H1 (cell line): ENCODE measurements around the gene GDPD1. TPM values are rescaled to one million over a fixed set of nuclear protein-coding genes. Genes with fewer than 3 reads are reported as not detected.

Source experiments
- CTCF ChIA-PET: fragments of 300-600 bp; sonication (Branson Sonifier 250); formaldehyde crosslinking; loops from one replicate; lab custom pipeline; 2021; ENCODE audit not compliant: partially characterized antibody; lab: Charles Lee
- POLR2A ChIA-PET: fragments of 300-600 bp; sonication (Branson Sonifier 250); formaldehyde crosslinking; loops from one replicate; lab custom pipeline; 2021; ENCODE audit warnings: inconsistent platforms; ENCODE audit not compliant: partially characterized antibody; lab: Charles Lee
- DNase-seq, 2 experiments: peaks; one replicate each; pipeline versions ENCODE4 v3.0.0 to v3.0.0-alpha.2; 2010 to 2022; ENCODE audit warnings: low spot score in 2 of 2, low read depth in 1 of 2, mixed read lengths in 1 of 2
- FAIRE-seq: peaks from 2 replicates; lab custom pipeline; 2011; peaks lifted over from hg19 to GRCh38; lab: Jason Lieb, UNC
- H2AFZ ChIP-seq: 2 replicates; pipeline ENCODE4 v1.8.1; 2012; ENCODE audit warnings: low read length, inconsistent platforms
- H2AK5ac ChIP-seq: 2 replicates; pipeline ENCODE4 v1.6.1; 2013; ENCODE audit warnings: low read depth, low read length
- H2BK120ac ChIP-seq: replicated peaks from 2 replicates; pipeline ENCODE3; 2013; ENCODE audit warnings: low read depth, low read length, inconsistent platforms
- H2BK12ac ChIP-seq: 2 replicates; pipeline ENCODE4 v1.6.1; 2013; ENCODE audit warnings: low read depth, low read length
- H2BK15ac ChIP-seq: 2 replicates; pipeline ENCODE4 v1.6.1; 2013; ENCODE audit warnings: low read length
- H2BK20ac ChIP-seq: 2 replicates; pipeline ENCODE4 v1.6.1; 2013; ENCODE audit warnings: low read length
- H2BK5ac ChIP-seq: 2 replicates; pipeline ENCODE4 v1.6.1; 2013; ENCODE audit warnings: low read depth, low read length
- H3K14ac ChIP-seq: 2 replicates; pipeline ENCODE4 v1.6.1; 2013; ENCODE audit warnings: inconsistent platforms; ENCODE audit not compliant: insufficient read length
- H3K18ac ChIP-seq: 2 replicates; pipeline ENCODE4 v1.6.1; 2013; ENCODE audit warnings: low read length; ENCODE audit errors: extremely low read depth
- H3K23ac ChIP-seq: 2 replicates; pipeline ENCODE4 v1.6.1; 2013; ENCODE audit warnings: inconsistent platforms; ENCODE audit not compliant: insufficient read length
- H3K23me2 ChIP-seq: 2 replicates; pipeline ENCODE4 v1.6.1; 2013; ENCODE audit warnings: low read depth, low read length
- H3K27ac ChIP-seq: 2 replicates; pipeline ENCODE4 v1.6.1; 2011; ENCODE audit warnings: low read depth, low read length, inconsistent platforms
- H3K27me3 ChIP-seq, 4 experiments: replicated peaks in 1 of 4; 1 replicate in 1 of 4; 2 replicates in 3 of 4; pipeline versions ENCODE4 v1.6.1 to v1.8.1; 2011 to 2013; ENCODE audit warnings: low read length in 3 of 4, mild to moderate bottlenecking in 3 of 4, inconsistent platforms in 2 of 4, mixed read lengths in 2 of 4, moderate library complexity in 1 of 4; ENCODE audit not compliant: control insufficient read depth in 3 of 4, insufficient read depth in 3 of 4; ENCODE audit errors: extremely low read depth in 1 of 4
- H3K36me3 ChIP-seq, 4 experiments: 2 replicates each; pipeline versions ENCODE4 v1.6.1 to v1.8.1; 2011 to 2013; ENCODE audit warnings: mild to moderate bottlenecking in 4 of 4, low read length in 3 of 4, moderate library complexity in 2 of 4, control low read depth in 1 of 4, inconsistent platforms in 1 of 4; ENCODE audit not compliant: insufficient read depth in 4 of 4, control insufficient read depth in 2 of 4
- H3K4ac ChIP-seq: replicated peaks from 2 replicates; pipeline ENCODE3; 2013; ENCODE audit warnings: low read length, low read depth, mixed read lengths, inconsistent platforms; ENCODE audit not compliant: insufficient read length
- H3K4me1 ChIP-seq, 4 experiments: replicated peaks in 1 of 4; 1 replicate in 1 of 4; 2 replicates in 3 of 4; pipeline versions ENCODE4 v1.6.1 to v1.8.1; 2011 to 2013; ENCODE audit warnings: low read length in 3 of 4, inconsistent platforms in 2 of 4, mixed read lengths in 1 of 4; ENCODE audit not compliant: insufficient read depth in 4 of 4, control insufficient read depth in 3 of 4
- H3K4me2 ChIP-seq, 2 experiments: 2 replicates each; pipeline versions ENCODE4 v1.6.1 to v1.8.1; 2011 to 2013; ENCODE audit warnings: low read depth in 2 of 2, low read length in 2 of 2, control low read depth in 1 of 2, inconsistent platforms in 1 of 2, mild to moderate bottlenecking in 1 of 2; ENCODE audit not compliant: insufficient read depth in 1 of 2
- H3K4me3 ChIP-seq, 4 experiments: fragments of 200-600, 300-600 bp in 1 of 4; sonication (generic), shearing (Covaris generic), sonication (Bioruptor Twin) in 1 of 4; 2 replicates each; pipeline versions ENCODE4 v1.5.1 to v1.8.1; 2011 to 2016; ENCODE audit warnings: low read length in 4 of 4, low read depth in 3 of 4, control low read depth in 2 of 4, inconsistent platforms in 2 of 4, mild to moderate bottlenecking in 2 of 4, mixed read lengths in 1 of 4, moderate library complexity in 1 of 4; ENCODE audit not compliant: insufficient read depth in 2 of 4; ENCODE audit errors: extremely low read depth in 1 of 4
- H3K56ac ChIP-seq: replicated peaks from 2 replicates; pipeline ENCODE3; 2013; ENCODE audit warnings: low read depth, mild to moderate bottlenecking, mixed read lengths, low read length, inconsistent platforms; ENCODE audit not compliant: insufficient read length
- H3K79me1 ChIP-seq: 2 replicates; pipeline ENCODE4 v1.6.1; 2013; ENCODE audit warnings: low read depth, low read length, control low read depth
- H3K79me2 ChIP-seq, 2 experiments: 2 replicates each; pipeline versions ENCODE4 v1.6.1 to v1.8.1; 2012 to 2013; ENCODE audit warnings: low read length in 2 of 2, mild to moderate bottlenecking in 2 of 2, inconsistent platforms in 1 of 2; ENCODE audit not compliant: insufficient read depth in 2 of 2, control insufficient read depth in 1 of 2
- H3K9ac ChIP-seq, 4 experiments: replicated peaks in 1 of 4; 1 replicate in 1 of 4; 2 replicates in 3 of 4; pipeline versions ENCODE4 v1.6.1 to v1.8.1; 2011 to 2013; ENCODE audit warnings: low read depth in 3 of 4, low read length in 3 of 4, control low read depth in 2 of 4, mild to moderate bottlenecking in 2 of 4, moderate library complexity in 2 of 4, inconsistent platforms in 1 of 4; ENCODE audit errors: extremely low read depth in 1 of 4
- H3K9me3 ChIP-seq, 2 experiments: 2 replicates each; pipeline versions ENCODE4 v1.6.1 to v1.8.1; 2012 to 2013; ENCODE audit warnings: mild to moderate bottlenecking in 2 of 2, moderate library complexity in 2 of 2, control low read depth in 1 of 2, inconsistent platforms in 1 of 2, low read depth in 1 of 2, low read length in 1 of 2, mixed read lengths in 1 of 2; ENCODE audit not compliant: insufficient read depth in 2 of 2
- H4K20me1 ChIP-seq, 2 experiments: replicated peaks in 1 of 2; 2 replicates each; pipeline versions ENCODE3 to v1.8.1; 2011 to 2013; ENCODE audit warnings: inconsistent platforms in 2 of 2, low read length in 2 of 2, mild to moderate bottlenecking in 1 of 2; ENCODE audit not compliant: insufficient read depth in 2 of 2, control insufficient read depth in 1 of 2
- H4K5ac ChIP-seq: 2 replicates; pipeline ENCODE4 v1.6.1; 2013; ENCODE audit warnings: low read length, low read depth, mixed read lengths, inconsistent platforms; ENCODE audit not compliant: insufficient read length
- H4K8ac ChIP-seq: 2 replicates; pipeline ENCODE4 v1.8.0; 2013; ENCODE audit warnings: mild to moderate bottlenecking, moderate library complexity, low read length, inconsistent platforms; ENCODE audit not compliant: insufficient read depth; ENCODE audit errors: extremely low read depth
- H4K91ac ChIP-seq: replicated peaks from 2 replicates; pipeline ENCODE3; 2013; ENCODE audit warnings: low read length, mixed read lengths, inconsistent platforms; ENCODE audit not compliant: insufficient read length
- CHD2 ChIP-seq: IDR thresholded peaks from 2 replicates; pipeline ENCODE4 v1.6.1; 2012; ENCODE audit warnings: low read length, improper control_type of control experiment
- CREB1 ChIP-seq: IDR thresholded peaks from 2 replicates; pipeline ENCODE4 v1.6.1; 2012; ENCODE audit warnings: inconsistent platforms
- EZH2 ChIP-seq: fragments of 200-600 bp; sonication (generic); IDR thresholded peaks from 2 replicates; pipeline ENCODE4 v1.7.1; 2012; ENCODE audit warnings: low read depth, mild to moderate bottlenecking, moderate library complexity, low read length, inconsistent platforms; ENCODE audit not compliant: severe bottlenecking
- GTF2F1 ChIP-seq: IDR thresholded peaks from 2 replicates; pipeline ENCODE4 v1.6.1; 2012; ENCODE audit warnings: low read depth, low read length, improper control_type of control experiment, borderline replicate concordance
- HDAC2 ChIP-seq, 2 experiments: fragments of 300-600 bp in 1 of 2; sonication (generic) in 1 of 2; IDR thresholded peaks; 2 replicates each; pipeline ENCODE4 v1.6.1; 2011 to 2012; ENCODE audit warnings: low read depth in 2 of 2, low read length in 2 of 2, mild to moderate bottlenecking in 2 of 2, moderate library complexity in 2 of 2, borderline replicate concordance in 1 of 2, inconsistent platforms in 1 of 2
- KDM1A ChIP-seq: fragments of 200-600, 300-600 bp; sonication (generic); IDR thresholded peaks from 2 replicates; pipeline ENCODE4 v1.7.1; 2016; ENCODE audit warnings: mild to moderate bottlenecking, low read length, borderline replicate concordance
- KDM4A ChIP-seq: IDR thresholded peaks from one replicate; pipeline ENCODE4 v1.7.1; 2012; ENCODE audit warnings: low read depth, mild to moderate bottlenecking, moderate library complexity, low read length, inconsistent platforms; ENCODE audit not compliant: severe bottlenecking
- KDM5A ChIP-seq: fragments of 200-600 bp; IDR thresholded peaks from 2 replicates; pipeline ENCODE4 v1.7.1; 2012; ENCODE audit warnings: mild to moderate bottlenecking, low read length, inconsistent platforms, mixed read lengths
- POLR2AphosphoS5 ChIP-seq: IDR thresholded peaks from 2 replicates; pipeline ENCODE4 v1.6.1; 2011; ENCODE audit warnings: low read depth, low read length
- RBBP5 ChIP-seq: IDR thresholded peaks from 2 replicates; pipeline ENCODE4 v1.7.1; 2012; ENCODE audit warnings: low read depth, mild to moderate bottlenecking, inconsistent platforms, low read length, moderate library complexity, borderline replicate concordance
- RXRA ChIP-seq: IDR thresholded peaks from 2 replicates; pipeline ENCODE4 v1.6.1; 2011; ENCODE audit warnings: low read depth, mild to moderate bottlenecking, low read length, moderate library complexity; ENCODE audit not compliant: insufficient read depth
- SIN3A ChIP-seq, 2 experiments: IDR thresholded peaks in 1 of 2; conservative IDR thresholded peaks in 1 of 2; 2 replicates each; pipeline ENCODE4 v1.6.1; 2011 to 2012; ENCODE audit warnings: low read length in 2 of 2, improper control_type of control experiment in 1 of 2, low read depth in 1 of 2, mild to moderate bottlenecking in 1 of 2
- SUZ12 ChIP-seq: fragments of 200-600 bp; sonication (generic); IDR thresholded peaks from 2 replicates; pipeline ENCODE4 v1.6.1; 2012; ENCODE audit warnings: mild to moderate bottlenecking, inconsistent platforms, low read length, moderate library complexity, mixed read lengths
- TAF1 ChIP-seq: IDR thresholded peaks from 2 replicates; pipeline ENCODE4 v1.6.1; 2011; ENCODE audit warnings: mild to moderate bottlenecking, low read depth, low read length
- TCF12 ChIP-seq: IDR thresholded peaks from 2 replicates; pipeline ENCODE4 v1.6.1; 2011; ENCODE audit warnings: low read depth, mild to moderate bottlenecking, low read length
- WGBS, 2 experiments: shearing (Covaris generic) in 1 of 2; methylation state at CpG; one replicate each; pipeline versions ENCODE4 v1.1.6 to v1.1.7; 2013 to 2015; ENCODE audit warnings: low lambda C conversion rate in 2 of 2, mixed read lengths in 2 of 2, inconsistent platforms in 1 of 2, low coverage in 1 of 2, missing lambda C conversion rate in 1 of 2; ENCODE audit not compliant: insufficient replicate concordance in 2 of 2, insufficient coverage in 1 of 2, insufficient read length in 1 of 2; ENCODE audit errors: extremely low coverage in 1 of 2, missing lambda C conversion rate in 1 of 2; 5-methylcytosine and 5-hydroxymethylcytosine counted together
- polyA plus RNA-seq, 7 experiments: library from polyadenylated mRNA; depleted of rRNA in 3 of 7; stranded (reverse) in 5 of 7; unstranded in 2 of 7; fragments of >200 nt in 5 of 7; fragments of 200-250 nt in 2 of 7; gene quantifications; 1 replicate in 5 of 7; 2 replicates in 1 of 7; 4 replicates in 1 of 7; pipeline versions ENCODE4 v1.2.1 to v1.2.3, GENCODE V29; 2011 to 2013; ENCODE audit warnings: missing spikeins in 2 of 7, mixed read lengths in 2 of 7
- total RNA-seq: library from RNA; stranded (reverse); fragmentation: NEBNext Ultra II Directional; extraction: Animal tissue kit (Norgen Biotek cat#: 25700); gene quantifications from 2 replicates; pipeline ENCODE4 v1.2.1, GENCODE V29; 2021

The GDPD1 gene
- total and polyA plus RNA-seq, 2 of the 8 experiments (the other 6 are each of a cell fraction or from before 2014, with no cell fraction given), result 3.2 to 7.7 TPM

DNA sequence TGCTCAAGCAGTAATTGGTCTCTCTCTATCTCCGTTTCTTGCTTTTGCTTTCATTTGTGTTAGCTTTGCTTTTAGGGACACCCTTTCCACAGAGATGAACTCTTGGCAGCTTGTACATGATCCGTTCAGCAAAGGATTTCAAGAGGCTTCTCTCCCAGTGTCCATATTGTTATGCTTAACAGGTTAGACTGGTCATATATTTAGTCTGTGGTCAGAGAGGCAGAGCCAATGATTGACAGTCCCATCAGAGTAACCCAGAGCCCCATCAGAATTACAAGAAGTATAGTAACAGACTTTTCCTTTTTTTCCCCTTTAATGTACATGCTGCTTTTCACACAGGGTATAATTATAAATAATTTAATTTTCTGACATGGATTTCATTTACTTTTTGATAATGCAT lies 34.4 kb downstream of the GDPD1 start:
- ChIA-PET POLR2A (no interaction called here), CTCF (interaction anchor here (0.7 kb wide), 1 partner anchor 15 kb away, joined by 4 read pairs; no protein-coding TSS in a partner anchor)
- Histone ChIP-seq H3K4ac (no peak overlapping the region), H2AK5ac (no peak overlapping the region), H3K23me2 (no peaks in the 10 kb centered on the region), H3K79me1 (no peaks in the 10 kb centered on the region), H4K20me1 (no peaks in the 10 kb centered on the region), H4K8ac (no peak overlapping the region), H2BK20ac (no peak overlapping the region), H3K4me3 (no peak overlapping the region), H3K27ac (no peak overlapping the region), H4K5ac (no peak overlapping the region), H3K23ac (no peak overlapping the region), H3K56ac (no peak overlapping the region), H4K91ac (no peak overlapping the region), H3K9ac (no peak overlapping the region), H2BK120ac (no peak overlapping the region), H3K9me3 (no peaks in the 10 kb centered on the region), H3K79me2 (no peaks in the 10 kb centered on the region), H2BK12ac (no peak overlapping the region), H3K14ac (no peak overlapping the region), H3K18ac (no peak overlapping the region), H2BK5ac (no peak overlapping the region), H3K36me3 (no peaks in the 10 kb centered on the region), H2BK15ac (no peak overlapping the region), H3K4me1 (no peaks in the 10 kb centered on the region), H2AFZ (no peak overlapping the region), H3K4me2 (no peak overlapping the region), H3K27me3 (no peaks in the 10 kb centered on the region)
- WGBS, 2 experiments, result 86% methylated on average over 2 of the region's 2 CpGs; no CpG with 5 or more reads in 1 of the 2 experiments
- no peak for DNase-seq
- no peak for FAIRE-seq
- no peak for TF ChIP-seq KDM4A
- TF ChIP-seq TAF1, result no peak
- TF ChIP-seq SUZ12, result no peak
- no peak for TF ChIP-seq SIN3A (conservative IDR thresholded peaks at IDR 0.05 in 1 of 2, IDR thresholded peaks at IDR 0.05 in 1 of 2; ENCODE audit: low read depth in 1 of 2, low read length in 2 of 2)
- TF ChIP-seq RBBP5, result no peak
- TF ChIP-seq CHD2, result no peak
- no peak for TF ChIP-seq TCF12
- no peak for TF ChIP-seq RXRA
- no peak for TF ChIP-seq EZH2
- TF ChIP-seq POLR2AphosphoS5, result no peak
- TF ChIP-seq CREB1, result no peak
- no peak for TF ChIP-seq KDM5A
- no peak for TF ChIP-seq HDAC2 (IDR thresholded peaks at IDR 0.05; ENCODE audit: borderline replicate concordance in 1 of 2, low read depth in 2 of 2, low read length in 2 of 2)
- TF ChIP-seq GTF2F1, result no peak
- TF ChIP-seq KDM1A, result no peak
